ENCODE measurements around the gene PRLHR. TPM values are rescaled to one million over a fixed set of nuclear protein-coding genes. Genes with fewer than 3 reads are reported as not detected.

Gene PRLHR
- total RNA-seq, 2 donors from 2014 or later = not detected

GRCh38 chr10:118543714-118544400 is 51.6 kb downstream of the PRLHR start:
- Mint-ChIP-seq H3K9me3 (no peaks in the 10 kb centered on the region), H3K27ac (no peak overlapping the region), H3K36me3 (no peaks in the 10 kb centered on the region)
- peak in 1 of 2 donors; percentile 52 for DNase-seq (ENCODE audit: low spot score in 2 of 2)
- peak; percentile 34 to 78 for ATAC-seq

DNA sequence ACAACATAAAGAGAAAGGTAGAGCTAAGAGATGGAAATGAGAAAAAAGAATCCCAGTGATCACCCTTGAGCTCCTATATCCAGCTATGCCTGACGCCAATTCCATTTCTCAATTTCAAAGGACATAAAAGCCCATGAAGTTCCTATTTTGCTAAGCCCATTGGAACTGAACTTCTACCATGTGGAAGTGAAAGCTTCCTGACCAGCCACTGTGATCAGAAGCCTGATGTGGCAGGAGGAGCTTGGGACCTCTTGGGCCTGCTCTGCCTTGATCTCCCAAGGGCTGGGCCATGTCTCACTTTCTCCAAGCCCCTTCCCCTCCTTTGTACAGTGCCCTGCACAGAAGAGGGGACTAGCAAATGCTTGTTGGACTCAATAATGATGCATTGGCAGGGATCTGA is 52.7 kb downstream of the PRLHR start:
- no peak for ATAC-seq
- no peaks in the 10 kb centered on the region for H3K9me3 Mint-ChIP-seq

GRCh38 chr10:118542205-118542604 is 53.2 kb downstream of the PRLHR start:
- Mint-ChIP-seq H3K36me3 (no peaks in the 10 kb centered on the region), H3K9me3 (no peaks in the 10 kb centered on the region), H3K27ac (no peak overlapping the region)
- no peak for DNase-seq (ENCODE audit: low spot score in 2 of 2)
- ATAC-seq = no peak

More for the DNA sequence above, 52.7 kb downstream of the PRLHR start:
- DNase-seq (ENCODE audit: low spot score in 2 of 2) = no peak
- H3K27ac Mint-ChIP-seq = no peak overlapping the region
- H3K36me3 Mint-ChIP-seq = no peaks in the 10 kb centered on the region

DNA sequence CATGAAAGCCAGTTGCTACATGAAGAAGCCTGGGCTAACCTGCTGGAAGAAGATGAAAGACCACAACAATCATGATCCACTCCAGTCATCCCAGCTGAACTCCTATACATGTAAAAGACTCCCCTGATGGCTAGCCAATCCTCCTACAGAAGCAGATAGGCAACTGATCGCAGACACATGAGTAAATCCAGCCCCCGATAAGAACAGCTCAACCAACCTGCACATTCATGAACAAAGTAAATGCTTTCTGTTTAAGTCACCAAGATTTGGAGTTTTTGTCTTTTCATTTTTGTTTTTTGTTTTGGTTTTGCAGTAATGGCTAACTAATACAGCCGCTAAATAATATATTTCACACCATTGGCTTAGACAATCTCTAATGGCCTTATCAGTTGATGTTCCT is 53.7 kb downstream of the PRLHR start:
- Mint-ChIP-seq H3K27ac (no peak overlapping the region), H3K36me3 (no peaks in the 10 kb centered on the region), H3K9me3 (no peaks in the 10 kb centered on the region)
- ATAC-seq = no peak
- DNase-seq (ENCODE audit: low spot score in 2 of 2) = no peak

Other genes with a start within 250 kb of the PRLHR start
- 10 to 100 TPM; 22.5 to 29.4 TPM for gene CACUL1, start 159.3 kb upstream of the PRLHR start, total RNA-seq

Data from activated naive CD4-positive, alpha-beta T cell treated with anti-CD3 and anti-CD28 coated beads, Interleukin-2, amount 50 U/mL, for 72 hours (primary cell).